ENCODE results near the gene SPO11. TPM values are rescaled to one million over a fixed set of nuclear protein-coding genes. Genes with fewer than 3 reads are reported as not detected.
"Not testable (repeated sequence)": the region's sequence is repeated elsewhere in the genome, so short reads cannot be mapped to it uniquely, and the experiment has no call there.

The SPO11 gene
- polyA plus RNA-seq, 1 donor: not detected

GRCh38 chr20:57341663-57342062, 12.1 kb downstream of the SPO11 start:
- WGBS (ENCODE audit: insufficient coverage, low lambda C conversion rate): no CpG with 5 or more reads among the region's 2 CpGs
- no peak overlapping the region for H3K4me3 ChIP-seq (ENCODE audit: low read length)

DNA sequence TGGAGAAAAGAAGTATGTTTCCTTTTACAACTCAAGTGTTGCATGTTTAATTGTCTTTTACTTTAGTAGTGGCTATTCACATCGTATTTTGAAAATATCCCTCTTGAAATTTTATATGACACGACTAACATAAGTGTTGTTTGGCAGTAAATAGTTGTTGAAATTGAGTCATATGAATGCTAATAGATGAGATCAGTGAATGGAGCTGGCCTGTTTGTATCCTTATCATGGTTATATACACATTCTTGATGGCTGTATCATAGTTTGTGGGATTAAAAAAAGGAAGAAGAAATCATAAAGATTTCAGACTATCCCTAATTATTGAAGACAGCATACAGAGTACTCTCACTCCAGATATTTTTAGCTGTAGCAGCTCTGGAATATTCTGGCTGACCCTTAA, 13.2 kb downstream of the SPO11 start:
- Histone ChIP-seq H3K27me3 (ENCODE audit: control insufficient read depth, insufficient read depth, low read length) (peaks cover 2% of the 10 kb centered on the region), H3K36me3 (ENCODE audit: control insufficient read depth, insufficient read depth, low read length) (no peaks in the 10 kb centered on the region), H3K4me1 (ENCODE audit: control insufficient read depth, insufficient read depth, low read length) (no peaks in the 10 kb centered on the region), H3K27ac (ENCODE audit: low read length) (no peak overlapping the region), H3K9me3 (ENCODE audit: control insufficient read depth, low read depth, low read length) (no peaks in the 10 kb centered on the region), H3K4me3 (ENCODE audit: low read length) (no peak overlapping the region)
- DNase-seq: no peak
- WGBS (ENCODE audit: insufficient coverage, low lambda C conversion rate): no CpG with 5 or more reads among the region's 2 CpGs

More at GRCh38 chr20:57341663-57342062, 12.1 kb downstream of the SPO11 start:
- no peaks in the 10 kb centered on the region for H3K4me1 ChIP-seq (ENCODE audit: control insufficient read depth, insufficient read depth, low read length)
- H3K9me3 ChIP-seq (ENCODE audit: control insufficient read depth, low read depth, low read length): no peaks in the 10 kb centered on the region
- no peaks in the 10 kb centered on the region for H3K36me3 ChIP-seq (ENCODE audit: control insufficient read depth, insufficient read depth, low read length)
- no peak overlapping the region for H3K27ac ChIP-seq (ENCODE audit: low read length)
- no peak for DNase-seq
- peaks cover 2% of the 10 kb centered on the region for H3K27me3 ChIP-seq (ENCODE audit: control insufficient read depth, insufficient read depth, low read length)

DNA sequence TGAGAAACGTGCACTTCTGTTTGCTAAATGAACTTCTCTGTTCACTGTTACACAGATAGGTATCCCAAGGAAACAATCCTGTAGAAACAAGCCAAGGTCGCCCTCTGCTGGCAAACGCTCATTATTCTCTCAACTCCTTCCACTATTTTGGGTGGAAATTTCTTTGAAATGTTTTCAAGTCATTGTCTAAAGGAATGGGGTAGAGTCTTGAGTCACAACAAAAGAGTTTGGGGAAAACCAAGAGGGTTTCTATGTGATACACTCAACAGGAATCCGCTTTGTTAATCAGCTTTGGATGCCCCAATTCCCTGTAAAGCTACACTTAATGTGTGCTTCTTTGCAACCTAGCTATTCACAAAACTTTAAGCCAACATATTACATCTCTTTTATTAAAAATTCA, 16.9 kb downstream of the SPO11 start:
- Histone ChIP-seq H3K4me3 (ENCODE audit: low read length) (no peak overlapping the region), H3K36me3 (ENCODE audit: control insufficient read depth, insufficient read depth, low read length) (no peaks in the 10 kb centered on the region), H3K27me3 (ENCODE audit: control insufficient read depth, insufficient read depth, low read length) (peaks cover 2% of the 10 kb centered on the region), H3K4me1 (ENCODE audit: control insufficient read depth, insufficient read depth, low read length) (no peaks in the 10 kb centered on the region), H3K9me3 (ENCODE audit: control insufficient read depth, low read depth, low read length) (no peaks in the 10 kb centered on the region), H3K27ac (ENCODE audit: low read length) (no peak overlapping the region)
- DNase-seq: peak; percentile 31 to 37
- 0% methylated on average over 1 of the region's 4 CpGs for WGBS (ENCODE audit: insufficient coverage, low lambda C conversion rate)

DNA sequence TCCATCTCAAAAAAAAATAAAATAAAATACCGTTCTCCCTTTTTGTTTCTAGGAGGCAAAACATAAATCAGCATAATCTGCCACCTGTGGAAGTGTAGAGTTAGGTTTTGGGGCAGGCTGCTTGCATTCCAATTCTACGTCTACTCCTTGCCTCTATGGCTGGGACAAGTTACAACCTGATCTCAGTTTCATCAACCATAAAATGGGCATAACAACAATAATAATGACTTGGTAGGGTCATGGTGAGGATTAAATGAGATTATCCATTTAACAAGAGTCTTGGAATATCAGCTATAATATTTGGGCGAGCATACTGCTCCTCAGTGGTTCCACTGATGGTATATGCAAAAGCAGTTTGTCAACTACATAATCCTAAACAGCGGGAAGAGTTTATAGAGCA, 17.8 kb downstream of the SPO11 start:
- 70% methylated on average over 1 of the region's 4 CpGs for WGBS (ENCODE audit: insufficient coverage, low lambda C conversion rate)
- H3K9me3 ChIP-seq (ENCODE audit: control insufficient read depth, low read depth, low read length): no peaks in the 10 kb centered on the region

DNA sequence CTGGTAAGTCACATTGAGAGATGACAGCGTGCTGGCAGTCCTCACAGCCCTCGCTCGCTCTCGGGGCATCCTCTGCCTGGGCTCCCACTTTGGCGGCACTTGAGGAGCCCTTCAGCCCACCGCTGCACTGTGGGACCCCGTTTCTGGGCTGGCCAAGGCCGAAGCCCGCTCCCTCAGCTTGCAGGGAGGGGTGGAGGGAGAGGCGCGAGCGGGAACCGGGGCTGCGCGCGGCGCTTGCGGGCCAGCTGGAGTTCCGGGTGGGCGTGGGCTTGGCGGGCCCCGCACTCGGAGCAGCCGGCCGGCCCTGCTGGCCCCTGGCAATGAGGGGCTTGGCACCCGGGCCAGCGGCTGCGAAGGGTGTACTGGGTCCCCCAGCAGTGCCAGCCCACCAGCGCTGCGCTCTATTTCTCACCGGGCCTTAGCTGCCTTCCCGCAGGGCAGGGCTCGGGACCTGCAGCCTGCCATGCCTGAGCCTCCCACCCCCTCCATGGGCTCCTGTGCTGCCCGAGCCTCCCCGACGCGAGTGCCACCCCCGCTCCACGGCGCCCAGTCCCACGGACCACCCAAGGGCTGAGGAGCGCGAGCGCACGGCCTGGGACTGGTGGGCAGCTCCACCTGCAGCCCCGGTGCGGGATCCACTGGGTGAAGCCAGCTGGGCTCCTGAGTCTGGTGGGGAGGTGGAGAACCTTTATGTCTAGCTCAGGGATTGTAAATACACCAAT, 18.8 kb downstream of the SPO11 start:
- not testable (repeated sequence) for H3K27me3 ChIP-seq (ENCODE audit: control insufficient read depth, insufficient read depth, low read length); H3K27ac ChIP-seq (ENCODE audit: low read length); DNase-seq; H3K9me3 ChIP-seq (ENCODE audit: control insufficient read depth, low read depth, low read length); H3K4me3 ChIP-seq (ENCODE audit: low read length); H3K36me3 ChIP-seq (ENCODE audit: control insufficient read depth, insufficient read depth, low read length); H3K4me1 ChIP-seq (ENCODE audit: control insufficient read depth, insufficient read depth, low read length)
- no CpG with 5 or more reads among the region's 47 CpGs for WGBS (ENCODE audit: insufficient coverage, low lambda C conversion rate)

More for the DNA sequence above, 17.8 kb downstream of the SPO11 start:
- no peak for DNase-seq
- H3K27ac ChIP-seq (ENCODE audit: low read length): no peak overlapping the region
- H3K27me3 ChIP-seq (ENCODE audit: control insufficient read depth, insufficient read depth, low read length): peaks cover 2% of the 10 kb centered on the region
- H3K4me1 ChIP-seq (ENCODE audit: control insufficient read depth, insufficient read depth, low read length): peaks cover 7% of the 10 kb centered on the region
- no peaks in the 10 kb centered on the region for H3K36me3 ChIP-seq (ENCODE audit: control insufficient read depth, insufficient read depth, low read length)
- no peak overlapping the region for H3K4me3 ChIP-seq (ENCODE audit: low read length)

GRCh38 chr20:57348922-57349574, 19.4 kb downstream of the SPO11 start:
- not testable (repeated sequence) for H3K27me3 ChIP-seq (ENCODE audit: control insufficient read depth, insufficient read depth, low read length); DNase-seq; H3K9me3 ChIP-seq (ENCODE audit: control insufficient read depth, low read depth, low read length); H3K4me3 ChIP-seq (ENCODE audit: low read length); H3K4me1 ChIP-seq (ENCODE audit: control insufficient read depth, insufficient read depth, low read length); H3K27ac ChIP-seq (ENCODE audit: low read length)
- H3K36me3 ChIP-seq (ENCODE audit: control insufficient read depth, insufficient read depth, low read length): peaks cover 13% of the 10 kb centered on the region
- WGBS (ENCODE audit: insufficient coverage, low lambda C conversion rate): no CpG with 5 or more reads among the region's 21 CpGs

DNA sequence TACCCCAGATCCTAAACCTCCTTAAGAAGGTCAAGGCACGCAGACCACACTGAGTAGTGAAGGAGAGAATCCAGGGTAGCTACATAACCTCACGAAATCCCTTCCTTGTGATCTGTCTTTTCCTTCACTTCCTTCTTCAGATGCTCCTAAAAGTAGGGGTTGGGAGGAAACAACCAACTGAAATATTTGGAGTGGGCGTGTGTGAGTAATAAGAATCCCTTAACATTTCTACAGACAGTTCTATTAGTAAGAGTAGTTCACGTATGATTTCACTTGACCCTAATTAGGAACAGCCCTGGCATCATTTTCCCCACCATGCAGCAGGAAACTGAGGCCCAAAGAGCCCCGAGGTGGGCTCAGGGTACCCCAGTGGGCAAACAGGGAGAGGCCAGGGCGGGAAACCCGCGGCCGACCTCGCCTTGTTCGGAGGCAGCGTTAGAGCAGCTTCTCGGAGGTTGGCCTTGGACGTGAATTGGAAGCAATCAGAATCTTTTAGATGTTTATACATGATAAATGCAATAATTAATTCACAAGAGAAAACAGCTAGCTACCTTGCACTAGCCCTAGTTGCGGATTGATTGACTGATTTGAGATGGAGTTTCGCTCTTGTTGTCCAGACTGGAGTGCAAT, 20.6 kb downstream of the SPO11 start:
- WGBS (ENCODE audit: insufficient coverage, low lambda C conversion rate): no CpG with 5 or more reads among the region's 16 CpGs
- H3K4me1 ChIP-seq (ENCODE audit: control insufficient read depth, insufficient read depth, low read length): peaks cover 8% of the 10 kb centered on the region
- no peak overlapping the region for H3K4me3 ChIP-seq (ENCODE audit: low read length)
- no peak overlapping the region for H3K27ac ChIP-seq (ENCODE audit: low read length)
- H3K36me3 ChIP-seq (ENCODE audit: control insufficient read depth, insufficient read depth, low read length): peaks cover 21% of the 10 kb centered on the region
- H3K27me3 ChIP-seq (ENCODE audit: control insufficient read depth, insufficient read depth, low read length): peaks cover 2% of the 10 kb centered on the region
- H3K9me3 ChIP-seq (ENCODE audit: control insufficient read depth, low read depth, low read length): no peaks in the 10 kb centered on the region
- no peak for DNase-seq

DNA sequence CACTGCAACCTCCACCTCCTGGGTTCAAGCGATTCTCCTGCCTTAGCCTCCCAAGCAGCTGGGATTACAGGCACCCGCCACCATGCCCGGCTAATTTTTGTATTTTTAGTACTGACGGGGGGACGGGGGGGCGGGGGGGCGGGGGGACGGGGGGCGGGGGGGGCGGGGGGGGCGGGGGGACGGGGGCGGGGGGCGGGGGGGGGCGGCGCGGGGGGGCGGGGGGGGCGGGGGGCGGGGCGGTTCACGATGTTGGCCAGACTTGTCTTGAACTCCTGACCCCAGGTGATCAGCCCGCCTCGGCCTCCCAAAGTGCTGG, 21.1 kb downstream of the SPO11 start:
- WGBS (ENCODE audit: insufficient coverage, low lambda C conversion rate): no CpG with 5 or more reads among the region's 24 CpGs
- not testable (repeated sequence) for H3K27me3 ChIP-seq (ENCODE audit: control insufficient read depth, insufficient read depth, low read length); H3K9me3 ChIP-seq (ENCODE audit: control insufficient read depth, low read depth, low read length); DNase-seq; H3K4me1 ChIP-seq (ENCODE audit: control insufficient read depth, insufficient read depth, low read length)
- H3K36me3 ChIP-seq (ENCODE audit: control insufficient read depth, insufficient read depth, low read length): peaks cover 25% of the 10 kb centered on the region
- H3K4me3 ChIP-seq (ENCODE audit: low read length): peak overlapping the region; percentile 79
- H3K27ac ChIP-seq (ENCODE audit: low read length): peak overlapping the region; percentile 65

DNA sequence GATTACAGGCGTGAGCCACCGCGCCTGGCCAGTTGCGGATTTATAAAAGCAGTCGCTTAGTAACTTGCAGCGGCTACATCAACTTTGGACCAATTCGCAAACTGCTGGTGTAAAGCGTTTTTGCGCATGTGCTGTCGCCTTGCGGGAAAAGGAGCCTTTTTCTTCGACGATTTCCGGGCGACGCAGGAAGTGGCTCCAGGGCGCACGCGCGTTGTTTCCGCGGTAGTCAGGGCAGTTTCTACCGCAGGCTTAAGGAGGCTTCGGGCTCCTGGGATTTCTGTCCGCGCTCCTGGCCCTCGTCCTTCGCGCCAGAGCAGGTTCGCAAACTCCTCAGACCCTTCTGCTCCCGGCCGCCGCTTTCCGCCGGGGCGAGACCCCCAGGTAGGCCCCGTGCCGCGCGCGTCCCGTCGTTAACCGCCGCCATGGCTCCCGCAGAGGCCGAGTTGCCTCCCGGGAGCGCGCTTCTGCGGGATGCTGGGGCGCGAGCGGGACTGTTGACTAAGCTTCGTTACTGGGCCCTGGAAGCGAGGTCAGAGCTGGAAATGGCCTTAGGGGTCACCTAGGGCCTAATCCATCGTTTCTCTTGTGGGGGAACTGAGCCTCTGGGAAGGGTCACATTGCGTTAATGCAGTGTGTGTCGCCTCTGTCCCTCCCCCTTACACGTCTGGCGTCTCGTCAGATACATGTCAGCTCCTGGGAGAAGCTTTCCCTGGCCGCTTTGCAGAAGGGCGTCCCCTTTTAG, 21.6 kb downstream of the SPO11 start, which contains the start of gene RAE1:
Gene RAE1, plus strand, starts transcription at position 214 of the 742 bp plus-strand sequence. CDS start 2,784 bp downstream, outside the sequence.
- peak; percentile 91 to 94 for DNase-seq
- WGBS (ENCODE audit: insufficient coverage, low lambda C conversion rate): no CpG with 5 or more reads among the region's 64 CpGs
- Histone ChIP-seq H3K27ac (ENCODE audit: low read length) (peak within 1 kb of the TSS; percentile 65), H3K4me3 (ENCODE audit: low read length) (peak within 1 kb of the TSS; percentile 79), H3K4me1 (ENCODE audit: control insufficient read depth, insufficient read depth, low read length) (peaks cover 8% of the 10 kb centered on the region), H3K27me3 (ENCODE audit: control insufficient read depth, insufficient read depth, low read length) (peaks cover 2% of the 10 kb centered on the region), H3K36me3 (ENCODE audit: control insufficient read depth, insufficient read depth, low read length) (peaks cover 28% of the 10 kb centered on the region), H3K9me3 (ENCODE audit: control insufficient read depth, low read depth, low read length) (no peaks in the 10 kb centered on the region)

DNA sequence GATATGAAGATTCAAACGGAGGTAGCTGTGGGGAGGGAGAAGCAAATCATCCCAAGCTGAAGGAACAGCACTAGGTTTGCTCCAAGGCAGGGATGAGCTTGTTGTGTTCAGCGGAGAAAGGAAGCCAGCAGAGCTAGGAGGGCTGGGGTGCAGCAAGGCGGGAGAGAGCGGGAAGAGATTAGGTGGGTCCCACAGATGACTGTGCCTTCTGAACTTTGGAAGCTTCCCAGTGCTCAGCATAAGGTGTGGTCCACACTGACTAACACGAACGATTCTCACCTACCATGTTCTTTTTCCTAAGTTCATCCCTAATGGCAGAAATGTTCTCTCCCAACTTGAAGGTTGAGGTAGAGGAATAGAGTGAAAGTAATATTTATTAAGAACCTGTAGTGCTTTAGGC, 22.7 kb downstream of the SPO11 start:
- peaks cover 2% of the 10 kb centered on the region for H3K27me3 ChIP-seq (ENCODE audit: control insufficient read depth, insufficient read depth, low read length)
- peaks cover 38% of the 10 kb centered on the region for H3K36me3 ChIP-seq (ENCODE audit: control insufficient read depth, insufficient read depth, low read length)
- H3K4me3 ChIP-seq (ENCODE audit: low read length): no peak overlapping the region
- WGBS (ENCODE audit: insufficient coverage, low lambda C conversion rate): no CpG with 5 or more reads among the region's 6 CpGs
- peaks cover 8% of the 10 kb centered on the region for H3K4me1 ChIP-seq (ENCODE audit: control insufficient read depth, insufficient read depth, low read length)
- DNase-seq: no peak
- no peaks in the 10 kb centered on the region for H3K9me3 ChIP-seq (ENCODE audit: control insufficient read depth, low read depth, low read length)
- no peak overlapping the region for H3K27ac ChIP-seq (ENCODE audit: low read length)

Data from large intestine (tissue), 3 donors.